Measurements from ENCODE around the gene RPN2.
A peak's percentile ranks its signal among the peaks of the same experiment; 100 is the strongest.

The RPN2 gene

GRCh38 chr20:37244572-37244957 lies 65.4 kb downstream of the RPN2 start:
- no peak for DNase-seq

DNA sequence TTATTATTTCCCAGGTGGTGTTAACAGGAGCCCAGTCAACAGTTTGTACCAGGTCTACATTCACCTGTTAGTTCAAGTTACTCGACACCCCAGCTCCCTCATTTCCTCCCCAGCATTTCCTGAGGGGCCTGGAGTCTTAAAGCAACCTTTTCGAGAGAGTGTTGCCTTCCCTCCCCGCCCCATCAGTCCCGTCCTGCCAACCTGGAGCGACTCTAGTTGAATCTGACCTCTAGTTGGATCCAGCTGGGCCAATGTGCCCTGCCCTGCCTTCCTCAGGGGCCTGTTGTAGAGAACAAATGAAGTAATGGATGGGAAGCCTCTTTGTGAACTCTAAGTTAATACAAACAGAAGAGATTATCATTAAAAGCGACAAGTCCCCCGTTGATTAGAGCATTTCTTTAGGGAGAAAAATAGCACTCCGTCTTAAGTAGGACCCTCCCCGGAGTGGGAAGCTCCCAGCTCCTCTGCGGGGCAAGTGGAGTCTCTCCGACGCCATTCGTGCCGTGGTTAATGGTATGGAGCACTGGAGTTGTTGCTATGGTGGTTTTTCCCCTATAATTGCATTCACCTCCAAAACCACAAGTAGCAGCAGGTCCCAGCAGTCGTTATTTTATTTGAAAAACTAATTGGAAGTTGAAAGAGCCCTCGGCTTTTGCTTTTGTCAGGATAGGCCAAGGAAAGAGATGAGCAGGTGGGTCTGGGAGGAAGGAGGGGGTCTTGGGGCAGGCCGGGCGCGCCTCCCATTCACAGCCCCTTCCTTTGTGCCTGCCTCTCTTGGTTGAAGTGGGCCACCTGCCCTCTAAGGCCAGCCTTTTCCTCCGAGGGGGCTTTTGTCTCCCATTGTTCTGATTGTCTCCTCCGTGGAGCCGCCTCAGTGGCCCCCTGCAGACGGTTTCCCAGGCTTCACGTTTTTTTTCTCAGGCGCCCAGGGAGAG lies 66.4 kb downstream of the RPN2 start:
- DNase-seq: peak; percentile 54

DNA sequence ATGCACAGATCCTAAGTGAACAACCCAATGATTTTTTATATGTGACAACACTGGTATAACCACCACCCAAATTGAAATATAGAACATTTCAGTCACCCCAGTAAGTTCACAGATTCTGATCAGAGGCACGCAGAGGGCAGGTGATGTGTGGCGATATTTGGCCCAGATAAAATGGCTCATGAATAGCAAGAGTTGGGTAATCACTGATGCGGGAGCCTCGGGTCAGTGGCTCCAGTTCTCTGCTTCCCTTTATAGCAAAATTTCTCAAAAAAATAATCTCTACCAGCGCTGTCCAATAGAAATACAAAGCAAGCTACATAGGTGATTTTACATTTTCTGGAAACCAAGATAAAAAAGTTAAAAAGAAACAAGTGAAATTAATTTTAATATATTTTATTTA lies 67.6 kb downstream of the RPN2 start:
- DNase-seq: no peak

DNA sequence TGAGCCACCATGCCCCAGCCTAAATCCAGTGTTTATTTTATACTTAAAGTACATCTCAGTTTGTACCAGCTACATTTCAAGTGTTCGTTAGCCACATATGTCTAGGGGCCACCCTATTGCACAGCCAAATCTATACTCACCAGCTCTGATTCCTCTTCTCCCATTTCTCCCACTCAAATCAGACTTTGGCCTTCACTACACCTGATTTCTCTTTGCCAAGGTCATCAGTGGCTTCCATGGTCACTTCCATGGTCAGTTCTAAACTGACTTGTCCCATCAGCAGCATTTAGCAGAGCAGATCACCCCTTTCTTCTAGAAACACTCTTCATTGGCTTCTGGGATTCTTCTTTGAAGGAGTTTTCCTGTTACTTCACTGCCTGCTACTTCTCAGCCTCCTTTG lies 68.4 kb downstream of the RPN2 start:
- DNase-seq: no peak

DNA sequence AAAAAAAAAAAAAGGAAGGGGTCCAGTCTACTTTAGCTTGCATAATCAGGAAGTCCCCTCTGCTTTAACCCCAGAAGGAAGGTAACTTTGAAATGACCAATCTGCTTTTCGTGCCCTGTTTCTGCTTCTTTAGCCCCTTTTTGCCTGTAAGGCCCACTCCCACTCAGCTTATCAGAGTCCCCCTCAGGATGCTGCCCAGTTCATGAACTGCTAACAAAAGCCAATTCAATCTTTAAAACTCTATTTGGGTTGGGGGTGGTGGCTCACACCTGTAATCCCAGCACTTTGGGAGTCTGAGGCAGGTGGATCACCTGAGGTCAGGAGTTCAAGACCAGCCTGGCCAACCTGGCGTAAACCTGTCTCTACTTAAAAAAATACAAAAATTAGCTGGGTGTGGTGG lies 70.2 kb downstream of the RPN2 start:
- no peak for DNase-seq

- no peak for DNase-seq
These were observed 72.8 kb downstream of the RPN2 start for GRCh38 chr20:37251825-37252477.

DNA sequence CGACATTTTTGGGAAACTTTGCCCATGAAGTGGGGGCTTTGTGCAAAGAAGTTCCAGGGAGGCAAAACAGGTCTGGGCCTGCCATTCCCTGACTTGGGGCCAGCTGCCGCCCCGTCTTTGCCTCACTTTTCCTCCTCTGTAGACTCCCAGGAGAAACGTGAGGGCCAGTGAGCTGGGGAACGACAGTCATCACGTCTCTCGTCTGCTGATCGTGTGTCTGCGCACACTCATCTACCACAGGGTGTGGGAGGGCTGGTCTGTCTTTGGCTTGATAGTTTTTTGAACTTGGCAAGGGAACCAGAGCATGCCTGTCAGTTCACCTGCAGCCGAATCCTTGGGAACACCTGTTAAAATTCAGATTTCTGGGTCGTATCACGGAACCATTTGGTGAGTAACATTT lies 74.0 kb downstream of the RPN2 start:
- no peak for DNase-seq

- no peak for DNase-seq
These were observed 75.2 kb downstream of the RPN2 start for GRCh38 chr20:37254114-37254878.

GRCh38 chr20:37256286-37256685 lies 77.2 kb downstream of the RPN2 start:
- no peak for DNase-seq

DNA sequence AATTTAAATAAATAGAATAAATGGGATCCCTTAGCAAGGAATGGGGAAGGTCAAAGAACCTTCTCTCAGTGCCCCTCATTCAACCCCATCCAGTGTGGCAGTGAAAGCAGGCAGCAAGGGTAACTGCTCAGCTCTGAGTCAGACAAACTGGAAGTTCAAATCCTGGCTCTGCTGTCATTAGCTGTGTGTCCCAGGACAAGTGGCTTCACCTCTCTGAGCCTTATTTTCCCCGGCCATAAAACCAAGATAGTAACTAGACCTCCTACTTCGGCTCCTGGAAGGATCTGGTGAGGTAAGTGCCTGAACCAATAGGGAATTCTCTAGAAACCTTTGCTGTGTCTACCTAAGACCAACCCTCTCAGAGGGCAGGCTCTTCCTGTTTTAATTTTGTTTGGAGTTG lies 78.4 kb downstream of the RPN2 start:
- no peak for DNase-seq

DNA sequence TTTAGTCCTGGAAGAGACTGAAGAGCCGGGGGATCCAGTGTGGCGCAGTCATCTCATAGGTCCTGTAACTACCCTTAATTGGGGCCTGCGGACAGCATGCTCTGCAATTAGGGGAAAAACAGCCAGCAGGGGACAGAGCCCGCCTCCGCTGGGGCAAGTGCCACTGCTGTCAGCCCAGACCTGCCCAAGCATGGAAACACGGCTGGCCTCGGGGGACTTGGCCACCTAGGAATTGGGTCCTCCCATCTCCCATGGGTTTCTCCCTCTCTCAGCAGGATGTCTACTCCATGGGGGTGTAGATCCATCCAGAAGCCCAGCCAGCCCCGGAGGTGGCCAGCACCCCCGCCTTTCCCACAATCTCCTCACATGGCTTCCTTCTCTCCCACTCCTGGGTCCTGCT lies 78.9 kb downstream of the RPN2 start:
- DNase-seq: no peak

DNA sequence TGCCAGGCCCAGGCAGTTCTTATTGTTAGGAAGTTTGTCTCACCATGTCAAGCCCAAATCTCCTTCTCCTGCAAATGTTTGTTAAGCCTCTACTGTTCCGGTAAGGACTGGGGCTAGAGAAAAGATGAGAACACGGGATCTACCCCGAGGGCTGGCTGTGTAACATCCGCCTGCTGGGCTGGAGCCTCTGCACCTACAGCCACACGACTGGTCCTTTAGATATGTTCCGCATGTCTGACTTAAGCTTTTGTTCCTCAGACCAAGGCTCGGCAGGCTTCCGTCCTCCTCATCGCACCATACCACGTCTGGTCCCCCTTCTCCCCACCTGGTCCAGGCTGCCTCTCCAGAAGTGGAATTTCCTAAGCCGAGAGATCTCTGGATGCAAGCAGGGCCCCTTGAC lies 79.9 kb downstream of the RPN2 start:
- no peak for DNase-seq

- DNase-seq: no peak
These were observed 80.7 kb downstream of the RPN2 start for GRCh38 chr20:37259865-37260264.

DNA sequence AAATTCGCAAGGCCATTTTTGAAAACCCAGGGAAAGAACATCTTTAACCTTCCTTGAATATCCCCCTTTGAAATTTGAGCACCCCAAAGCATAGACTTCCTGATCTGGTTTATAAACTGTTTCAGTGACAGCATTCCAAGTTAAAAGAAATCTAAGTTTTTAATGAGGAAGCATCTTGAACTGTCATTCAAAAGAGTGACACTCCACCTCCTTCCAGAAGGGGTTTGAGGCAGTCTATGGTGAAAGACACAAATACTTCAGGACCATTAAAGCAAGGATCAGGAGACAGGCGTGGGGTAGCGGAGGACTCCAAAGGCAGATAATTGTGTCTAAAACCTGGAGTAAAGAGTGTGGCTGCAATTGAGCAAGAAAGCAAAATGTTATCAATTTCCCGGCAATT lies 81.8 kb downstream of the RPN2 start:
- no peak for DNase-seq

DNA sequence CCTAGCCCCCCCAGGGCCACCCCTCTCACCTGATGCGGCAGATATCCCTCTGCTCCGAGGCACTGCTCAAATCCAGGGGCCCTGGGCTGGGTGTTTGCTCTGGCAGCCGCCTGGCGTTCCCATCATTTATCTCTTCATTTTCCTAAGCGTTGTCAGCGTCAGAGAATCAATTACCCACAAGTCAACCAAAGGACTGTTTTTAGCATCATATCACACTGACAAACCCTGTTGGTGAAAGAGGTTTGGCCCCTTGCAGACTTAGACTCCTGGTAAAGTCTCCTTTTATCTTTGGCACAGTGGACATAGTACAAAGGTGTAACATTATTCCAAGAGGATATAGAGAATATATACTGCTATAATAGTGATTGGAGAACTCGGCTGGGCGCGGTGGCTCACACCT lies 82.6 kb downstream of the RPN2 start, which contains the start of gene GHRH:
TSS of gene GHRH (minus strand) at position 101 of the 400 bp plus-strand sequence. CDS start 4,925 bp downstream, outside the sequence.
- DNase-seq: no peak

DNA sequence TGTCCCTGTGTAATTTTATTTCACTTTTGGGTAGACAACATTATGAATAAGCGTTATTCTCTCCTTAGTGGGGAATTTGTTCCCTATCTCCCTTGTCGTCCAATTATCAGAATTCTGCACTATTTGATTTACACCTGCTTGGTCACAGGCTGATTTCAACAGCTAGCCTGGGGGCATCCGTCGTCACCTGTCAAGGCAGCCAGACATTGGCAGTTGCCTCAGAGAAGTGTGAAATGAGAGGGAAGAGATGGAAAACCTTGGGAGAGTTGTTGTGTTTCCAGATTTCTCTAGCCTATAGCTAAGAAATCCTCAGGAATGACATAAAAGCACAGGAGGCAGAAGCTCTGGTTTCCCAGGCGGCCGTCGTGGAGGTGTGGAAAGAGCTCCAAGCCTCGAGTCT lies 83.4 kb downstream of the RPN2 start:
- DNase-seq: no peak

DNA sequence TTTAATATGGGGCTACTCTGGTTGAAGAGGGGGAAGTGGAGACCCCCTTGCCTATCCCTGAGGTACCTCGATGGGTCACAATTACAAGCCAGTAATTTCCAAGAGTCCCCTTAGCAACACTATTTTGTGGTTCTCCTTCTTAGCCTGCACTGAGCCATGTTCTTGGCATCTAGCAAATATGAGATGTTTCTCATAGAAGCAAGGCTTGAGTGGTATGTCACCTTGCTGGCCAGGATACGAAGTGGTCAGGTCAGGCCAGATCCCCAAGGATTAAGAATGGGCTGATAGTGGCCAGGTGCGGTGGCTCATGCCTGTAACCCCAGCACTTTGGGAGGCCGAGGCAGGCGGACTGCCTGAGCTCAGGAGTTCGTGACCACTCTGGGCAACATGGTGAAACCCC lies 84.6 kb downstream of the RPN2 start:
- no peak for DNase-seq

GRCh38 chr20:37265152-37265551 lies 86.0 kb downstream of the RPN2 start:
- DNase-seq: no peak

DNA sequence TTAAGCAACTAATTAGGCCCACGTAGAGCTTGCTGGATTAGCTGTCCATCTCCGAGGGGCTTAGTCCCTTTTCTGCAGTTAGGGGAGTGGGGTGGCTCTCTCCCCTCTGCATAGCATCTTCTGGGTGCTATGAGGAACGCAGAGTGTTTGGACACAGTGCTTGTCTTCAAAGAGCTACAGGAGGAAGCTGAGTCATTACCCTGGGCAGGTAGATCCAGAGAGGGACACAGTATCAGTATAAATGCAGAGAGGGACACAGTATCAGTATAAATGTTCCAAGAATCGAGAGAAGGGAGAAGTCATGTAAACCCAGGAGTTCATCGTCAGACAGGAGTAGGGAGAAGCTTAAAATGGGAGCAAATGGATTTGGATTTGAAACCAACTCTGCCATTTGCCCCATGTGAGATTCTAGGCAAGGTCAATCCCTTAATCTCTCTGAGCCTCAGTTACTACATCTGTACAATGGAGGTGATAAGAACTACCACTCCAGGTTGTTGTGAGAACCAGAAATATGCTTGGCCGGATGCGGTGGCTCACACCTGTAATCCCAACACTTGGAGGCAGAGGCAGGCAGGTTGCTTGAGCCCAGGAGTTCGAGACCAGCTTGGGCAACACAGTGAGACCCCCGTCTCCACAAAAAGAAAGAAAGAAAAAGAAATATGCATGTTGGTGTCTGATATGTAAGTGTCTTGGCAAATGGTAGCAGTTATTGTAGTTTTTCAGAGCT lies 88.0 kb downstream of the RPN2 start:
- DNase-seq: no peak

DNA sequence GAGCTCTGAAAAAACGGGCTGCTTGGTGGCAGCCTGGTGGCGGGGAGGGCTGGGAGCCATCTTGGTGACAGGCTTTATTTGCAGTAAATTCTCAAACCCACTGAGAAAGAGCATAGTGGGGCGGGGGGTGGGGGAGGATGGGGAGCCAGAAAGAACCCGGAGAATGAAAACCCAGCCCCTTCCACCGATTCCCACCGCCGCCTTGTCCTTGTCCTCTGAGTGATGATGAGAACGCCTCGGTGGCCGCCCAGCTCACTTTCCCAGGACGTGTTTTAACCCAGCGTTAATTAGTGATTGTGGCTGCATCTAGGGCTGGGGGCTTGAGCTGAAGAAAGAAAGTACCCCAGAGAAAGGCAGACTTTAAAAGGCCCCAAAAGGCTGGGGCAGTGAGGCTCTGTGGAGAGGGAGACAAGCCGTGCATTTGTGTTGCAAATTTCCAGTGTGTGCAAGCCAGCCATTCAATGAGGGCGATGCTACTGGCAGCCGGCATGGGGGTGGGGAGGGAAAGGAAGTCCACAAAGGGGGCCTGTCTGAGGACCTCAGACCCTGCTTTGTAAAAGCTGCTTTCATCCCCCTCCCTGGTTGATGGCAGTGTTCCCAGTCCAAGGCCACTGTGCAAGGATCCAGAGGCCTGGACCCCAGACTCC lies 88.7 kb downstream of the RPN2 start:
- DNase-seq: no peak

GRCh38 chr20:37270576-37271420 lies 91.7 kb downstream of the RPN2 start:
- no peak for DNase-seq

DNA sequence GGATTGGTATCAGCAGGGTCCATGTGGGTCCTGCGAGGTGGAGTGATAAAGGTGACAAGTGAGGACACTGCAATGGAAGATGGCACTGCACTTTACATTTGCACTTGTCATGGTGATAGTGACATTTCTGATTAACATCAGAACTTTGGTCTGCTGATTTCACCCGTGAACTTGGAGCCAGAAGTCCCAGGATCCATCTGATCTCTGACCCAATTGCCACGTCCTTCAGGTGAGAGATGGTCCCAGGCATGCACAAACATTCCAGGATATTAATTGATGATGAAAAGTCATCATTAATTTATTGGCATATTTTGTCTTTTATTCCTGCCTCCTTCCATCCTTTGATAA lies 92.3 kb downstream of the RPN2 start:
- DNase-seq: no peak
